H1 (cell line): Measurements from ENCODE around the gene KAZALD1. TPM values are rescaled to one million over a fixed set of nuclear protein-coding genes. Genes with fewer than 3 reads are reported as not detected.

Source experiments
- CTCF ChIA-PET: fragments of 300-600 bp; sonication (Branson Sonifier 250); formaldehyde crosslinking; loops from one replicate; lab custom pipeline; 2021; ENCODE audit not compliant: partially characterized antibody; lab: Charles Lee
- POLR2A ChIA-PET: fragments of 300-600 bp; sonication (Branson Sonifier 250); formaldehyde crosslinking; loops from one replicate; lab custom pipeline; 2021; ENCODE audit warnings: inconsistent platforms; ENCODE audit not compliant: partially characterized antibody; lab: Charles Lee
- DNase-seq, 2 experiments: peaks; one replicate each; pipeline versions ENCODE4 v3.0.0 to v3.0.0-alpha.2; 2010 to 2022; ENCODE audit warnings: low spot score in 2 of 2, low read depth in 1 of 2, mixed read lengths in 1 of 2
- FAIRE-seq: peaks from 2 replicates; lab custom pipeline; 2011; peaks lifted over from hg19 to GRCh38; lab: Jason Lieb, UNC
- H2AFZ ChIP-seq: 2 replicates; pipeline ENCODE4 v1.8.1; 2012; ENCODE audit warnings: low read length, inconsistent platforms
- H2AK5ac ChIP-seq: 2 replicates; pipeline ENCODE4 v1.6.1; 2013; ENCODE audit warnings: low read depth, low read length
- H2BK120ac ChIP-seq: replicated peaks from 2 replicates; pipeline ENCODE3; 2013; ENCODE audit warnings: low read depth, low read length, inconsistent platforms
- H2BK12ac ChIP-seq: 2 replicates; pipeline ENCODE4 v1.6.1; 2013; ENCODE audit warnings: low read depth, low read length
- H2BK15ac ChIP-seq: 2 replicates; pipeline ENCODE4 v1.6.1; 2013; ENCODE audit warnings: low read length
- H2BK20ac ChIP-seq: 2 replicates; pipeline ENCODE4 v1.6.1; 2013; ENCODE audit warnings: low read length
- H2BK5ac ChIP-seq: 2 replicates; pipeline ENCODE4 v1.6.1; 2013; ENCODE audit warnings: low read depth, low read length
- H3K14ac ChIP-seq: 2 replicates; pipeline ENCODE4 v1.6.1; 2013; ENCODE audit warnings: inconsistent platforms; ENCODE audit not compliant: insufficient read length
- H3K18ac ChIP-seq: 2 replicates; pipeline ENCODE4 v1.6.1; 2013; ENCODE audit warnings: low read length; ENCODE audit errors: extremely low read depth
- H3K23ac ChIP-seq: 2 replicates; pipeline ENCODE4 v1.6.1; 2013; ENCODE audit warnings: inconsistent platforms; ENCODE audit not compliant: insufficient read length
- H3K23me2 ChIP-seq: 2 replicates; pipeline ENCODE4 v1.6.1; 2013; ENCODE audit warnings: low read depth, low read length
- H3K27ac ChIP-seq: 2 replicates; pipeline ENCODE4 v1.6.1; 2011; ENCODE audit warnings: low read depth, low read length, inconsistent platforms
- H3K27me3 ChIP-seq, 4 experiments: replicated peaks in 1 of 4; 1 replicate in 1 of 4; 2 replicates in 3 of 4; pipeline versions ENCODE4 v1.6.1 to v1.8.1; 2011 to 2013; ENCODE audit warnings: low read length in 3 of 4, mild to moderate bottlenecking in 3 of 4, inconsistent platforms in 2 of 4, mixed read lengths in 2 of 4, moderate library complexity in 1 of 4; ENCODE audit not compliant: control insufficient read depth in 3 of 4, insufficient read depth in 3 of 4; ENCODE audit errors: extremely low read depth in 1 of 4
- H3K36me3 ChIP-seq, 4 experiments: 2 replicates each; pipeline versions ENCODE4 v1.6.1 to v1.8.1; 2011 to 2013; ENCODE audit warnings: mild to moderate bottlenecking in 4 of 4, low read length in 3 of 4, moderate library complexity in 2 of 4, control low read depth in 1 of 4, inconsistent platforms in 1 of 4; ENCODE audit not compliant: insufficient read depth in 4 of 4, control insufficient read depth in 2 of 4
- H3K4ac ChIP-seq: replicated peaks from 2 replicates; pipeline ENCODE3; 2013; ENCODE audit warnings: low read length, low read depth, mixed read lengths, inconsistent platforms; ENCODE audit not compliant: insufficient read length
- H3K4me1 ChIP-seq, 4 experiments: replicated peaks in 1 of 4; 1 replicate in 1 of 4; 2 replicates in 3 of 4; pipeline versions ENCODE4 v1.6.1 to v1.8.1; 2011 to 2013; ENCODE audit warnings: low read length in 3 of 4, inconsistent platforms in 2 of 4, mixed read lengths in 1 of 4; ENCODE audit not compliant: insufficient read depth in 4 of 4, control insufficient read depth in 3 of 4
- H3K4me2 ChIP-seq, 2 experiments: 2 replicates each; pipeline versions ENCODE4 v1.6.1 to v1.8.1; 2011 to 2013; ENCODE audit warnings: low read depth in 2 of 2, low read length in 2 of 2, control low read depth in 1 of 2, inconsistent platforms in 1 of 2, mild to moderate bottlenecking in 1 of 2; ENCODE audit not compliant: insufficient read depth in 1 of 2
- H3K4me3 ChIP-seq, 4 experiments: fragments of 200-600, 300-600 bp in 1 of 4; sonication (generic), shearing (Covaris generic), sonication (Bioruptor Twin) in 1 of 4; 2 replicates each; pipeline versions ENCODE4 v1.5.1 to v1.8.1; 2011 to 2016; ENCODE audit warnings: low read length in 4 of 4, low read depth in 3 of 4, control low read depth in 2 of 4, inconsistent platforms in 2 of 4, mild to moderate bottlenecking in 2 of 4, mixed read lengths in 1 of 4, moderate library complexity in 1 of 4; ENCODE audit not compliant: insufficient read depth in 2 of 4; ENCODE audit errors: extremely low read depth in 1 of 4
- H3K56ac ChIP-seq: replicated peaks from 2 replicates; pipeline ENCODE3; 2013; ENCODE audit warnings: low read depth, mild to moderate bottlenecking, mixed read lengths, low read length, inconsistent platforms; ENCODE audit not compliant: insufficient read length
- H3K79me1 ChIP-seq: 2 replicates; pipeline ENCODE4 v1.6.1; 2013; ENCODE audit warnings: low read depth, low read length, control low read depth
- H3K79me2 ChIP-seq, 2 experiments: 2 replicates each; pipeline versions ENCODE4 v1.6.1 to v1.8.1; 2012 to 2013; ENCODE audit warnings: low read length in 2 of 2, mild to moderate bottlenecking in 2 of 2, inconsistent platforms in 1 of 2; ENCODE audit not compliant: insufficient read depth in 2 of 2, control insufficient read depth in 1 of 2
- H3K9ac ChIP-seq, 4 experiments: replicated peaks in 1 of 4; 1 replicate in 1 of 4; 2 replicates in 3 of 4; pipeline versions ENCODE4 v1.6.1 to v1.8.1; 2011 to 2013; ENCODE audit warnings: low read depth in 3 of 4, low read length in 3 of 4, control low read depth in 2 of 4, mild to moderate bottlenecking in 2 of 4, moderate library complexity in 2 of 4, inconsistent platforms in 1 of 4; ENCODE audit errors: extremely low read depth in 1 of 4
- H3K9me3 ChIP-seq, 2 experiments: 2 replicates each; pipeline versions ENCODE4 v1.6.1 to v1.8.1; 2012 to 2013; ENCODE audit warnings: mild to moderate bottlenecking in 2 of 2, moderate library complexity in 2 of 2, control low read depth in 1 of 2, inconsistent platforms in 1 of 2, low read depth in 1 of 2, low read length in 1 of 2, mixed read lengths in 1 of 2; ENCODE audit not compliant: insufficient read depth in 2 of 2
- H4K20me1 ChIP-seq, 2 experiments: replicated peaks in 1 of 2; 2 replicates each; pipeline versions ENCODE3 to v1.8.1; 2011 to 2013; ENCODE audit warnings: inconsistent platforms in 2 of 2, low read length in 2 of 2, mild to moderate bottlenecking in 1 of 2; ENCODE audit not compliant: insufficient read depth in 2 of 2, control insufficient read depth in 1 of 2
- H4K5ac ChIP-seq: 2 replicates; pipeline ENCODE4 v1.6.1; 2013; ENCODE audit warnings: low read length, low read depth, mixed read lengths, inconsistent platforms; ENCODE audit not compliant: insufficient read length
- H4K8ac ChIP-seq: 2 replicates; pipeline ENCODE4 v1.8.0; 2013; ENCODE audit warnings: mild to moderate bottlenecking, moderate library complexity, low read length, inconsistent platforms; ENCODE audit not compliant: insufficient read depth; ENCODE audit errors: extremely low read depth
- H4K91ac ChIP-seq: replicated peaks from 2 replicates; pipeline ENCODE3; 2013; ENCODE audit warnings: low read length, mixed read lengths, inconsistent platforms; ENCODE audit not compliant: insufficient read length
- JUN ChIP-seq: IDR thresholded peaks from 2 replicates; pipeline ENCODE4 v1.6.1; 2011; ENCODE audit warnings: low read depth, mild to moderate bottlenecking, improper control_type of control experiment, low read length
- PHF8 ChIP-seq: fragments of 200-600 bp; sonication (generic); conservative IDR thresholded peaks from 2 replicates; pipeline ENCODE4 v1.7.1; 2012; ENCODE audit warnings: low read depth, mild to moderate bottlenecking, inconsistent platforms, low read length, moderate library complexity
- TAF1 ChIP-seq: IDR thresholded peaks from 2 replicates; pipeline ENCODE4 v1.6.1; 2011; ENCODE audit warnings: mild to moderate bottlenecking, low read depth, low read length
- WGBS, 2 experiments: shearing (Covaris generic) in 1 of 2; methylation state at CpG; one replicate each; pipeline versions ENCODE4 v1.1.6 to v1.1.7; 2013 to 2015; ENCODE audit warnings: low lambda C conversion rate in 2 of 2, mixed read lengths in 2 of 2, inconsistent platforms in 1 of 2, low coverage in 1 of 2, missing lambda C conversion rate in 1 of 2; ENCODE audit not compliant: insufficient replicate concordance in 2 of 2, insufficient coverage in 1 of 2, insufficient read length in 1 of 2; ENCODE audit errors: extremely low coverage in 1 of 2, missing lambda C conversion rate in 1 of 2; 5-methylcytosine and 5-hydroxymethylcytosine counted together
- polyA plus RNA-seq, 7 experiments: library from polyadenylated mRNA; depleted of rRNA in 3 of 7; stranded (reverse) in 5 of 7; unstranded in 2 of 7; fragments of >200 nt in 5 of 7; fragments of 200-250 nt in 2 of 7; gene quantifications; 1 replicate in 5 of 7; 2 replicates in 1 of 7; 4 replicates in 1 of 7; pipeline versions ENCODE4 v1.2.1 to v1.2.3, GENCODE V29; 2011 to 2013; ENCODE audit warnings: missing spikeins in 2 of 7, mixed read lengths in 2 of 7
- total RNA-seq: library from RNA; stranded (reverse); fragmentation: NEBNext Ultra II Directional; extraction: Animal tissue kit (Norgen Biotek cat#: 25700); gene quantifications from 2 replicates; pipeline ENCODE4 v1.2.1, GENCODE V29; 2021
- TF ChIP-seq, protein P1 (sequence below): IDR thresholded peaks from 2 replicates; pipeline ENCODE4 v1.6.1; 2012; ENCODE audit warnings: inconsistent platforms

Gene KAZALD1
- total and polyA plus RNA-seq, 2 of the 8 experiments (the other 6 are each of a cell fraction or from before 2014, with no cell fraction given) = 0.65 to 1.9 TPM

DNA sequence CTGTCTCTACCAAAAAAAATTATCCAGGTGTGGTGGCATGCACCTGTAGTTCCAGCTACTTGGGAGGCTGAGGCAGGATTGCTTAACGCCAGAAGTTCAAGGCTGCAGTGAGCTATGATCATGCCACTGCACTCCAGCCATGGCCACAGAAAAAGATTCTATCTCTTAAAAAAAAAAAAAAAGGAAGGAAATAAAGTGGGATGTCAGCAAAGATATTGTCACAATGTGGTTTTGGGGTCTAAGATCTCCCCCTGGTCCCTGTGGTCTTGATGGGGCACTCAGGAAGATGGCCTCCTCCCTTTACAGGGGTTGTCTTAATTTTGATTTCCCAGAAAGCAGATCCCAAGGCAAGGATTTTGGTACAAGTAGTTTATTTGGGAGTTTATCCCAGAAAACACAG lies 7.4 kb upstream of the KAZALD1 start:
- no peaks in the 10 kb centered on the region; the same call in 1 of the 2 replicates for H3K23me2 ChIP-seq
- no peak overlapping the region for H4K8ac ChIP-seq
- H3K9ac ChIP-seq = no peak overlapping the region
- peaks cover 0 to 1% of the 10 kb centered on the region in 2 experiments; a peak in 1 of 4 replicates for H3K79me2 ChIP-seq
- no peak overlapping the region for H2BK120ac ChIP-seq
- no peaks in the 10 kb centered on the region; the same call in 1 of the 2 replicates for H3K79me1 ChIP-seq
- no peak overlapping the region for H2BK5ac ChIP-seq
- FAIRE-seq (no peak), DNase-seq (no peak)
- H4K5ac ChIP-seq = no peak overlapping the region
- no peak overlapping the region for H3K56ac ChIP-seq
- no peaks in the 10 kb centered on the region; a peak in 1 of 8 replicates for H3K36me3 ChIP-seq
- ChIA-PET CTCF (interaction anchor here (1.2 to 59.5 kb wide), 5 partner anchors 8 to 88 kb away, joined by 3 to 2176 read pairs (median 110); partner anchors contain the start of genes KAZALD1, PDZD7 and SFXN3), POLR2A (interaction anchor here (0.8 kb wide), 1 partner anchor 17 kb away, joined by 3 read pairs; no protein-coding TSS in a partner anchor)
- H2BK20ac ChIP-seq = no peak overlapping the region
- no peak overlapping the region for H3K4me3 ChIP-seq
- no peaks in the 10 kb centered on the region for H3K9me3 ChIP-seq
- H4K91ac ChIP-seq = no peak overlapping the region
- H2AK5ac ChIP-seq = no peak overlapping the region
- H2BK12ac ChIP-seq = no peak overlapping the region
- H3K4me2 ChIP-seq = no peak overlapping the region
- H2AFZ ChIP-seq = no peak overlapping the region
- H3K18ac ChIP-seq = no peak overlapping the region
- H4K20me1 ChIP-seq = peaks cover 5 to 8% of the 10 kb centered on the region in 2 experiments
- no peak overlapping the region for H3K27ac ChIP-seq
- 90% methylated on average over 1 of the region's 1 CpG; no CpG with 5 or more reads in 1 of the 2 experiments for WGBS, 2 experiments
- peaks cover 0 to 7% (median 5%) of the 10 kb centered on the region in 4 experiments; a peak in 4 of 7 replicates for H3K4me1 ChIP-seq
- no peak overlapping the region for H3K14ac ChIP-seq
- H3K4ac ChIP-seq = no peak overlapping the region
- H2BK15ac ChIP-seq = no peak overlapping the region
- no peak overlapping the region for H3K23ac ChIP-seq
- H3K27me3 ChIP-seq = peaks cover 12 to 27% (median 23%) of the 10 kb centered on the region in 4 experiments
- TF ChIP-seq JUN (no peak), PHF8 (no peak), TAF1 (no peak)
- TF ChIP-seq, protein P1, sequence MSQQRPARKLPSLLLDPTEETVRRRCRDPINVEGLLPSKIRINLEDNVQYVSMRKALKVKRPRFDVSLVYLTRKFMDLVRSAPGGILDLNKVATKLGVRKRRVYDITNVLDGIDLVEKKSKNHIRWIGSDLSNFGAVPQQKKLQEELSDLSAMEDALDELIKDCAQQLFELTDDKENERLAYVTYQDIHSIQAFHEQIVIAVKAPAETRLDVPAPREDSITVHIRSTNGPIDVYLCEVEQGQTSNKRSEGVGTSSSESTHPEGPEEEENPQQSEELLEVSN = no peak
